Gastroesophageal sphincter (tissue), 4 donors: Measurements from ENCODE around the gene PIGK. TPM values are rescaled to one million over a fixed set of nuclear protein-coding genes. Genes with fewer than 3 reads are reported as not detected.
"Not testable (repeated sequence)": the region's sequence is repeated elsewhere in the genome, so short reads cannot be mapped to it uniquely, and the experiment has no call there.

Source experiments
- ATAC-seq: fragments of 150-250 bp; one replicate; pipeline ENCODE4 v1.9.1; 2016; ENCODE audit warnings: mild to moderate bottlenecking, moderate library complexity
- H3K27ac ChIP-seq, 4 donors: fragments of 200-600 bp; sonication (generic) in 3 of 4; 1 replicate in 3 of 4; 2 replicates in 1 of 4; pipeline ENCODE4 v1.5.1; 2016 to 2019
- H3K27me3 ChIP-seq: fragments of 200-600 bp; sonication (generic); one replicate; pipeline ENCODE4 v1.5.1; 2019
- H3K36me3 ChIP-seq, 2 donors: fragments of 200-600 bp; sonication (generic); one replicate each; pipeline ENCODE4 v1.5.1; 2019; ENCODE audit warnings: control low read depth in 1 of 2
- H3K4me1 ChIP-seq, 3 donors: fragments of 200-600 bp; sonication (generic); 1 replicate in 2 of 3; 2 replicates in 1 of 3; pipeline ENCODE4 v1.5.1; 2016 to 2019; ENCODE audit warnings: control low read depth in 2 of 3
- H3K4me3 ChIP-seq, 2 donors: fragments of 200-600 bp; sonication (generic); one replicate each; pipeline ENCODE4 v1.5.1; 2019; ENCODE audit warnings: mild to moderate bottlenecking in 1 of 2, moderate library complexity in 1 of 2
- H3K9me3 ChIP-seq, 3 donors: fragments of 200-600 bp; sonication (generic); one replicate each; pipeline ENCODE4 v1.5.1; 2017 to 2019; ENCODE audit warnings: control low read depth in 2 of 3
- CTCF ChIP-seq, 4 experiments: fragments of 200-600 bp in 2 of 4; fragments of 450-650 bp in 2 of 4; sonication (generic) in 1 of 4; IDR thresholded peaks; one replicate each; pipeline ENCODE4 v1.5.1; 2017 to 2019; ENCODE audit warnings: antibody characterized with exemption in 4 of 4, mild to moderate bottlenecking in 2 of 4, moderate library complexity in 2 of 4
- EP300 ChIP-seq: sonication (generic); formaldehyde crosslinking; IDR thresholded peaks from one replicate; pipeline ENCODE4 v1.6.1; 2017; ENCODE audit warnings: antibody characterized with exemption, mild to moderate bottlenecking
- POLR2A ChIP-seq, 2 donors: fragments of 450-650 bp; IDR thresholded peaks; one replicate each; pipeline ENCODE4 v1.6.1; 2017; ENCODE audit warnings: antibody characterized with exemption in 2 of 2, mild to moderate bottlenecking in 2 of 2, moderate library complexity in 1 of 2
- POLR2AphosphoS5 ChIP-seq: sonication (generic); formaldehyde crosslinking; IDR thresholded peaks from one replicate; pipeline ENCODE4 v1.6.1; 2017; ENCODE audit warnings: antibody characterized with exemption
- WGBS, 2 donors: methylation state at CpG; one replicate each; pipeline ENCODE4 v1.1.5; 2018; ENCODE audit warnings: low coverage in 1 of 2; 5-methylcytosine and 5-hydroxymethylcytosine counted together
- total RNA-seq, 4 donors: library from RNA; depleted of rRNA; stranded (reverse); fragments of >200 nt; gene quantifications; one replicate each; pipeline ENCODE4 v1.1.0, GENCODE V29; 2016

The PIGK gene
- total RNA-seq, 4 donors from 2014 or later: 17.2 to 26.9 (median 22.4) TPM

- Histone ChIP-seq H3K4me3 (no peak overlapping the region), H3K36me3 (peaks cover 0 to 7% of the 10 kb centered on the region in 2 donors)
- WGBS, 2 donors: 93 to 94% methylated on average over 2 of the region's 2 CpGs
Observed at GRCh38 chr1:77200806-77201205, 18.4 kb downstream of the PIGK start.

GRCh38 chr1:77200293-77200692 lies 18.9 kb downstream of the PIGK start:
- TF ChIP-seq POLR2AphosphoS5 (no peak), EP300 (no peak), POLR2A (IDR thresholded peaks at IDR 0.05) (no peak), CTCF (IDR thresholded peaks at IDR 0.05) (no peak)
- H3K36me3 ChIP-seq: peaks cover 0 to 6% of the 10 kb centered on the region in 2 donors
- H3K9me3 ChIP-seq: peaks cover 0 to 6% (median 2%) of the 10 kb centered on the region in 3 donors
- H3K27me3 ChIP-seq: no peaks in the 10 kb centered on the region
- ATAC-seq: no peak
- no peaks in the 10 kb centered on the region for H3K4me1 ChIP-seq
- no peak overlapping the region for H3K27ac ChIP-seq
- H3K4me3 ChIP-seq: no peak overlapping the region

More at GRCh38 chr1:77200806-77201205, 18.4 kb downstream of the PIGK start:
- H3K9me3 ChIP-seq: peaks cover 0 to 6% (median 3%) of the 10 kb centered on the region in 3 donors
- no peaks in the 10 kb centered on the region for H3K4me1 ChIP-seq
- TF ChIP-seq EP300 (no peak), POLR2A (IDR thresholded peaks at IDR 0.05) (no peak), POLR2AphosphoS5 (no peak), CTCF (IDR thresholded peaks at IDR 0.05) (no peak)
- no peak overlapping the region for H3K27ac ChIP-seq
- ATAC-seq: no peak
- H3K27me3 ChIP-seq: no peaks in the 10 kb centered on the region

- no peak overlapping the region for H3K4me3 ChIP-seq
- 91 to 95% methylated on average over 3 of the region's 3 CpGs for WGBS, 2 donors
- no peak overlapping the region for H3K27ac ChIP-seq
- H3K4me1 ChIP-seq: no peaks in the 10 kb centered on the region
- no peak for ATAC-seq
- H3K9me3 ChIP-seq: no peaks in the 10 kb centered on the region
- peaks cover 0 to 7% of the 10 kb centered on the region in 2 donors for H3K36me3 ChIP-seq
- H3K27me3 ChIP-seq: no peaks in the 10 kb centered on the region
- no peak for TF ChIP-seq CTCF (IDR thresholded peaks at IDR 0.05)
- TF ChIP-seq POLR2A (IDR thresholded peaks at IDR 0.05): no peak
- TF ChIP-seq POLR2AphosphoS5: no peak
- no peak for TF ChIP-seq EP300
Observed at GRCh38 chr1:77197351-77197750, 21.9 kb downstream of the PIGK start.

- Histone ChIP-seq H3K4me1 (no peaks in the 10 kb centered on the region), H3K36me3 (peaks cover 0 to 11% of the 10 kb centered on the region in 2 donors), H3K27me3 (no peaks in the 10 kb centered on the region), H3K4me3 (no peak overlapping the region), H3K9me3 (no peaks in the 10 kb centered on the region), H3K27ac (no peak overlapping the region)
- no peak for TF ChIP-seq POLR2AphosphoS5
- no peak for TF ChIP-seq EP300
- TF ChIP-seq POLR2A (IDR thresholded peaks at IDR 0.05): no peak
- TF ChIP-seq CTCF (IDR thresholded peaks at IDR 0.05): no peak
- no peak for ATAC-seq
Observed at GRCh38 chr1:77193951-77194350, 25.3 kb downstream of the PIGK start.

GRCh38 chr1:77188770-77189169 lies 30.5 kb downstream of the PIGK start:
- Histone ChIP-seq H3K9me3 (no peaks in the 10 kb centered on the region), H3K36me3 (peaks cover 0 to 14% of the 10 kb centered on the region in 2 donors), H3K4me1 (no peaks in the 10 kb centered on the region), H3K27me3 (no peaks in the 10 kb centered on the region), H3K27ac (no peak overlapping the region), H3K4me3 (no peak overlapping the region)
- 100% methylated on average over 2 to 3 of the region's 4 CpGs for WGBS, 2 donors
- ATAC-seq: no peak
- TF ChIP-seq POLR2AphosphoS5 (no peak), POLR2A (IDR thresholded peaks at IDR 0.05) (no peak), CTCF (IDR thresholded peaks at IDR 0.05) (no peak), EP300 (no peak)

GRCh38 chr1:77186907-77187306 lies 32.3 kb downstream of the PIGK start:
- H3K4me1 ChIP-seq, H3K9me3 ChIP-seq, H3K4me3 ChIP-seq, H3K27me3 ChIP-seq, H3K27ac ChIP-seq, ATAC-seq: not testable (repeated sequence)
- 71 to 83% methylated on average over 1 to 3 of the region's 4 CpGs for WGBS, 2 donors
- H3K36me3 ChIP-seq: peaks cover 0 to 14% of the 10 kb centered on the region in 2 donors
